T-helper 2 cell treated with Interferon-gamma antibody and Interleukin-4, amounts not matched to agents 5 μg/mL and 100 μg/mL, for 36 hours (primary cell): ENCODE data around the gene ZNRD2.

ENCODE experiments used
- DNase-seq: peaks from one replicate; pipeline ENCODE4 v3.0.0; 2021; ENCODE audit warnings: low spot score
- H3K27ac Mint-ChIP-seq: one replicate; pipeline ENCODE4 v1.8.0; 2021; ENCODE audit warnings: mild to moderate bottlenecking, mixed read lengths
- H3K27me3 Mint-ChIP-seq: one replicate; pipeline ENCODE4 v1.8.0; 2021; ENCODE audit warnings: low read depth, mixed read lengths
- H3K36me3 Mint-ChIP-seq: one replicate; pipeline ENCODE4 v1.8.0; 2021; ENCODE audit warnings: low read depth, mixed read lengths
- H3K4me1 Mint-ChIP-seq: one replicate; pipeline ENCODE4 v1.8.0; 2021; ENCODE audit warnings: low read depth, mixed read lengths
- H3K4me3 Mint-ChIP-seq: one replicate; pipeline ENCODE4 v1.8.0; 2022; ENCODE audit warnings: mild to moderate bottlenecking, moderate library complexity, mixed read lengths
- H3K9me3 Mint-ChIP-seq: one replicate; pipeline ENCODE4 v1.8.0; 2021; ENCODE audit warnings: mixed read lengths

Gene ZNRD2

DNA sequence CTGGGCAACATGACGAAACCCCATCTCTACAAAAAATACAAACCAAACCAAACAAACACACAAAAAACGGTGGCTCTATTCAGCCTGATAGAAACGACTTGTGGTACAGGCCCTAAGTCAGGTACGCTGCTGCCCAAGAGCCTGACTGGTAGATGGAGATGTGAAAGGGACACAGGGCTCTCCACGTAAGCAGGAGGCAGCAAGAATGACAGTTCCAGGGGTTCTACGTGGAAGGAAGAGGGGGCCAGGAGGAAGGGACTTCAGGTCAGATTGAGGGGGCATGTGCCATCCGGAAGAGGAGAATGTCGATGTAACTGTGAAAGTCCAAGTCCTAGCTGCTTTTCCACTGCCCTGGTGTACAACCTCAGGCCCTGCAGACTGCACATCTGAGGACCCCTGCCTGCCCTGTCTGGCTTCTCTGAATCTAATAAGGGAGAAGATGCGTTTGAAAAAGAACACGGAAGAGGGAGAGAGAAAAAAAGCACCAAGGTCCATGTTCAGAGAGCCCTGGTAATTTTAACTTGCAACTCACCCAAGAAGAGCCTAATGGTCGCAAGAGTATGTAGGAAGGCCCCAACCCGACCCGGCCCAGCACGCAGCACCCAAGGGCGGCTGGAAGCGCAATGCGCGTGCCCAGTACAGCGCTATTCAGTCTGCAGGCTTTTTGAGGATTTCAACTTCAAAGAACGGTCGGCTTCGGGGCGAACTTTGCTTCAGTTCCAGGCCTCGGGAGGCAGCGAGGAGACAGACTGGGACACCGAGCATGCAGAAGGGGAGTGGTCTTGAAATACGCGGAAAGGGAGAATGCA is 909 bp upstream of the ZNRD2 start:
- Mint-ChIP-seq H3K36me3 (peaks cover 24% of the 10 kb centered on the region), H3K9me3 (no peaks in the 10 kb centered on the region), H3K27ac (peak overlapping the region; percentile 99), H3K4me1 (peaks cover 59% of the 10 kb centered on the region), H3K27me3 (no peaks in the 10 kb centered on the region), H3K4me3 (peak overlapping the region; percentile 100)
- no peak for DNase-seq

DNA sequence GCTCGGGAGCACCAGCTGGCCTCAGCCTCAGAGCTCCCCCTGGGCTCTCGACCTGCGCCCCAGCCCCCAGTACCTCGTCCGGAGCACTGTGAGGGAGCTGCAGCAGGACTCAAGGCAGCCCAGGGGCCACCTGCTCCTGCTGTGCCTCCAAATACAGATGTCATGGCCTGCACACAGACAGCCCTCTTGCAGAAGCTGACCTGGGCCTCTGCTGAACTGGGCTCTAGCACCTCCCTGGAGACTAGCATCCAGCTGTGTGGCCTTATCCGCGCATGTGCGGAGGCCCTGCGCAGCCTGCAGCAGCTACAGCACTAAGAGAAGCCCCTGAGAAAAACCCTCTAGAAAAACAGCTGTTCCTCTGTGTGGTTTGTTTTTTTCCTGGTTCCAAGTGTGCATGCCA is 1.1 kb downstream of the ZNRD2 start:
- peaks cover 24% of the 10 kb centered on the region for H3K36me3 Mint-ChIP-seq
- DNase-seq = no peak
- no peaks in the 10 kb centered on the region for H3K27me3 Mint-ChIP-seq

GRCh38 chr11:65571940-65572339 is 1.7 kb downstream of the ZNRD2 start:
- H3K36me3 Mint-ChIP-seq = peaks cover 24% of the 10 kb centered on the region
- H3K4me3 Mint-ChIP-seq = peak overlapping the region; percentile 100
- H3K27ac Mint-ChIP-seq = peak overlapping the region; percentile 93
- no peak for DNase-seq
- H3K9me3 Mint-ChIP-seq = no peaks in the 10 kb centered on the region
- no peaks in the 10 kb centered on the region for H3K27me3 Mint-ChIP-seq
- peaks cover 47% of the 10 kb centered on the region for H3K4me1 Mint-ChIP-seq

More for the DNA sequence above, 1.1 kb downstream of the ZNRD2 start:
- H3K4me3 Mint-ChIP-seq = peak overlapping the region; percentile 100
- no peaks in the 10 kb centered on the region for H3K9me3 Mint-ChIP-seq
- H3K4me1 Mint-ChIP-seq = peaks cover 49% of the 10 kb centered on the region
- peak overlapping the region; percentile 93 for H3K27ac Mint-ChIP-seq

DNA sequence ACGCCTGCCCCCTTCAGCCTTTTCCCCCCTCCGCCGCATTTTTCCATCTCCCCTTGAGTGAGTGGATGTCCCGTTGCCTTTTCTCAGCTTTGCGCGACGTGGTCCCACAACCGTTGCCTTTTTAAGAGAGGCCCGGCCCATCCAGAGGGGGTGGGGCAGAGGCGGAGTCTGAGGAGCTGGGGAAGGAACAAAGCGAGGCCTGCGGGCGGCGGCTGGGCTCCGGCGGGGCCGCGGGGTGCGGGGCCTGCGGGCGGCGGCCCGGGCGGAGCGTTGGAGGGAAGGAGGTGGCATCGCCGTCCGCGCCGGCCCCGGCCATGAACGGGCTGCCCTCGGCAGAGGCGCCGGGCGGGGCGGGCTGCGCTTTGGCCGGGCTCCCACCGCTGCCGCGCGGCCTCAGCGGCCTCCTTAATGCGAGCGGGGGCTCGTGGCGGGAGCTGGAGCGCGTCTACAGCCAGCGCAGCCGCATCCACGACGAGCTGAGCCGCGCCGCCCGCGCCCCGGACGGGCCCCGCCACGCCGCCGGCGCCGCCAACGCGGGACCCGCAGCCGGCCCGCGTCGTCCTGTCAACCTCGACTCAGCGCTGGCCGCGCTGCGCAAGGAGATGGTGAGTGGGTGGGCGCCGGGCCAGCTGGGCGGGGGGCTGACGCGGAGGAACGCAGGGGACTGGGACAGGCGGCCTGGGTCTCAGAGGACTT is 2.2 kb downstream of the ZNRD2 start, which contains the start of gene FAM89B:
TSS of gene FAM89B (plus strand) at position 183 of the 696 bp plus-strand sequence. CDS start at position 315, 132 bp downstream.
- DNase-seq = peak; percentile 88
- peaks cover 24% of the 10 kb centered on the region for H3K36me3 Mint-ChIP-seq
- H3K9me3 Mint-ChIP-seq = no peaks in the 10 kb centered on the region
- peaks cover 47% of the 10 kb centered on the region for H3K4me1 Mint-ChIP-seq
- peak within 1 kb of the TSS; percentile 100 for H3K4me3 Mint-ChIP-seq
- peak within 1 kb of the TSS; percentile 93 for H3K27ac Mint-ChIP-seq
- H3K27me3 Mint-ChIP-seq = no peaks in the 10 kb centered on the region

GRCh38 chr11:65573391-65574079 is 3.3 kb downstream of the ZNRD2 start:
- DNase-seq = no peak
- Mint-ChIP-seq H3K27me3 (no peaks in the 10 kb centered on the region), H3K36me3 (peaks cover 24% of the 10 kb centered on the region), H3K4me3 (peak overlapping the region; percentile 86), H3K9me3 (no peaks in the 10 kb centered on the region), H3K4me1 (peaks cover 51% of the 10 kb centered on the region), H3K27ac (peak overlapping the region; percentile 90)

- peak; percentile 96 for DNase-seq
- H3K36me3 Mint-ChIP-seq = peaks cover 26% of the 10 kb centered on the region
- no peaks in the 10 kb centered on the region for H3K27me3 Mint-ChIP-seq
- peak overlapping the region; percentile 96 for H3K4me3 Mint-ChIP-seq
- H3K9me3 Mint-ChIP-seq = no peaks in the 10 kb centered on the region
- H3K27ac Mint-ChIP-seq = peak overlapping the region; percentile 96
- peaks cover 48% of the 10 kb centered on the region for H3K4me1 Mint-ChIP-seq
Observed at GRCh38 chr11:65574109-65574810, 4.0 kb downstream of the ZNRD2 start.

DNA sequence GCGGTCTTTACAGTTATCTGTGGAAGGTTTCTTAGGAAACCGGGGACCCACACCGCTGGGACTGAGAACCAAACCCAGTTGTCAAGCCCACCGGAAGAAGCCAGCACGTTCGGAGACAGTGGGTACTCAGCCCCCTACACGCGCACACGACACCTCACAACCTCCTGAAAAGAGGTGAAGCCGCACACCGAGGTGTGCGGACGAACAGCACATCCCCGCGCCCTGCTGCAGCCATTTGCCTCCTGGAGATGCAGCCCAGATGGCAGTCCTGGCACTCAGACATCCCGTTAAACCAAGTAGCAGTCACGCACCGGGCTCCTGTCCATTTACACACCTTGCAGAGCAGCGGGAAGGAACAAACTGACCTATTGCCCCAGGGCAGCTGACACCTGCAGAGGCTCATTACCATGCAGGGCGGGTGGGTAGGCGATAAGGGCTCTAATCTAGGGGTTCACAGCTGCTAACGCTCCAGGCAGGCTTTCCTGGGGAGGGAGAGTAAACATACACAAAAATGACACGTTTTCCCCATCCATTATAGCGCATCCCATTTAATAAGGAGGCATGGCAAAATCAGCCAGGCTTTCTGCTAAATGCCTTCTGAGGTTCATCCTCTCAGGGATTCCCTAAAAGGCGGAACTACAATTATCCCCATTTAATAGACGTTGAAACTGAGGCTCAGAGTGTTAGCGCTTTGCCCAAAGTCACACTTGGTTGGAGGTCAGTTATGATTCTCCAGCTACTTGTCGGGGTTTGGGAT is 4.7 kb downstream of the ZNRD2 start:
- no peaks in the 10 kb centered on the region for H3K9me3 Mint-ChIP-seq
- H3K27me3 Mint-ChIP-seq = no peaks in the 10 kb centered on the region
- H3K27ac Mint-ChIP-seq = peak overlapping the region; percentile 96
- peaks cover 29% of the 10 kb centered on the region for H3K36me3 Mint-ChIP-seq
- H3K4me1 Mint-ChIP-seq = peaks cover 45% of the 10 kb centered on the region
- DNase-seq = no peak
- H3K4me3 Mint-ChIP-seq = peak overlapping the region; percentile 96

DNA sequence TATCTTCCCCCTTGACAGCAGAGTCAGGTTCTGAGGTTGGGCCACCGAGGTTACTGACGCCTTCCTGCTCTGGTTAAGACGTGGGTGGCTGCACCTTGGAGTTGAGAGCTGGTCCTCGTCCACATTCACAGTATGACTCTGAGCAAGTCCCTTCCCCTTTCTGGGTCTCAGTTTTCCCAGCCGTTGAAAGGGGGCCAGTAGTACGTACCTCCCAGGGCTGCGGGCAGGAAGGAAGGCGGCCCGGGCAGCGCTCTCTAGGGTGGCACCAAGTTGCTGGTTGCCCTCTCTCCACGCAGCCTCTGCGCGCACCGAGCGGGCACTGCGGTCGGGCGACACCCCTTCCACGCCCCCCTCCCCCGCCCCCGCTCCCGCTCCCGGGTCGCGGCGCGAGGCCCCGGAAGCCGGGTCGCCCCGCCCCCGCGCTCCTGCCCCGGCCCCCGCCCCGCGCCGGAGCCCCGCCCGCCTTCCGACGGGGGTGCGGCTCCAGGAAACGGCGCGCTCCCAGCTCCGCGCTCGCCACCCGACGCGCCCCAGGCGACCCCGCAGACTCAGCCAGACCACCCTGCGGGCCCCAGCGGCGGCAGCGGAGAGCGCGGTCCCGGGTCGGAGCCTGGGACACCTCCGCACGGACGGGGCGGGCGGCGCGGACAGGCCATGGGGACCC is 5.4 kb downstream of the ZNRD2 start, which contains the start of gene EHBP1L1:
TSS of gene EHBP1L1 (plus strand) at position 486 of the 664 bp plus-strand sequence. CDS start 250 bp downstream, outside the sequence.
- H3K9me3 Mint-ChIP-seq = no peaks in the 10 kb centered on the region
- peaks cover 30% of the 10 kb centered on the region for H3K36me3 Mint-ChIP-seq
- peak; percentile 85 for DNase-seq

DNA sequence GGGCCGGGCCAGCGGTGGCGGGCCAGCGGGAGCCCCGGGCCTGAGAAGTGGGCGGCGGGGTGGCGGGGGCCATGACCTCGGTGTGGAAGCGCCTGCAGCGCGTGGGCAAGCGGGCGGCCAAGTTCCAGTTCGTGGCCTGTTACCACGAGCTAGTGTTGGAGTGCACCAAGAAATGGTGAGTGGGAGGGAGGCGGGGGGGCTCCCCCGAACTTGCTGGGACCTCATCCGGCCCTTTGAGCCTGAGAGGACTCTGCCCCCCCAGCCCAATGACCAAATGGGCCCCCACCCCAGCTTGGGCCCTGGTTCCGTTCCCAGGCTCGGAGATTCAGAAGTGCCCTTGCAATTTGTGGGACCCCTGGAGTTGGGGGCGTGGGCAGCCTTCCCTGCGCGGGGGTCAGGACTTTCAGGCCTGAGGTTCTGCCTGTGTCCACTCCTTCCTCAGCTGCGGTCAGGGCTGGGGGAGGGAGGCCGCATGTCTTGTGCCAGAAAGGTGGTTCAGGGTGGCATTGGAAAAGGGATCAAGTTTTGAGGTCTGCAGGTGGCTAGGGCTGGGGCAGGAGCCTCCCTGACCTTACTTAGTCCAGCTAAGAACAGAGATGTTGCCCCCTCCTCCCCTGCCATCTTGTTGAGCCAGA is 6.1 kb downstream of the ZNRD2 start:
- Mint-ChIP-seq H3K27me3 (no peaks in the 10 kb centered on the region), H3K4me1 (peaks cover 37% of the 10 kb centered on the region), H3K9me3 (no peaks in the 10 kb centered on the region), H3K27ac (peak overlapping the region; percentile 71), H3K4me3 (peak overlapping the region; percentile 85), H3K36me3 (peaks cover 32% of the 10 kb centered on the region)
- no peak for DNase-seq

More for the DNA sequence above, 5.4 kb downstream of the ZNRD2 start, which contains the start of gene EHBP1L1:
- peak within 1 kb of the TSS; percentile 96 for H3K27ac Mint-ChIP-seq
- peaks cover 43% of the 10 kb centered on the region for H3K4me1 Mint-ChIP-seq
- no peaks in the 10 kb centered on the region for H3K27me3 Mint-ChIP-seq
- peak within 1 kb of the TSS; percentile 96 for H3K4me3 Mint-ChIP-seq

DNA sequence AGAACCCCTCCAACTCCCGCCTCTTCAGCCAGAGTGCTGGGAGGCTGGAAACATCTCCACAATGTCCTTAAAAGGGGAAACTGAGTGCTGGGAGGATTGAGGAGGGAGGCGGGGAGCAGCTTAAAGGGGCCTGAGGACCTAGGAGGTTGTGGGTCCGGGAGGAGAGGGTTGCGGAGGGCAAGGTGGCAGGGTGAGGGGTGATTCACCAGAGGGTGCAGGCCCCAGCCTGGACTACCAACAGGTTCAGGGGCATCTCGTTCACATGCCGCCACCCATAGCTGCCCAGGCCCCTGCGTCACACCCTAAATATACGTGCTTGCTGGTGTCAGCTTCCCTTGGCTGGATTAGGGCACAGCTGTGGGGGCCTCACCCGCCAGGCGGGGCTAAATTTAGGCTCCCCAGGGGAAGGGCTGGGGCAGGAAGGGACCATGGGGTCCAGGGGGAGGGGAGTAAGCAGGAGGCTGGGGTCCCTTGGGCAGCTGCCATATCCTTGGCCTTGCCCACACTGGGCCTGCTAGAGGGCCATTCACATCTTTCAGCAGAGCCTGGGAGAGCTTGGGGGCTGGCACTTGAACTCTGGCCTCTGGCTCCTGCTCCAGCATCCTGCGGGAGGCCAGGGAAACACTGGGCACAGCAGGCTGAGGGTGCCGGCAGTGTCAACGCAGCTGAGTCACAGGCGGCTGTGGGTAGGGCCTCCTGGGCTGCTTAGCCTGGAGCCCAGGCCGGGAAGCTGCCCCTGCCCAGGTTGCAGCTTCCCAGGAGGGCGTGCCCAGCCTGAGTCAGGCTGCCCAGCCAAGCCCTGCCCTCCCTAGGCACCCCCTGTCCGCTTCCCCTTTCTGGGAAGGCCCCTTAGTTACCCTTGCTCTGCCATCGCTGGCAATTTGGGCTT is 6.8 kb downstream of the ZNRD2 start:
- peaks cover 30% of the 10 kb centered on the region for H3K4me1 Mint-ChIP-seq
- peak overlapping the region; percentile 85 for H3K4me3 Mint-ChIP-seq
- H3K36me3 Mint-ChIP-seq = peaks cover 33% of the 10 kb centered on the region
- no peaks in the 10 kb centered on the region for H3K27me3 Mint-ChIP-seq
- no peaks in the 10 kb centered on the region for H3K9me3 Mint-ChIP-seq
- peak overlapping the region; percentile 71 for H3K27ac Mint-ChIP-seq
- DNase-seq = no peak

DNA sequence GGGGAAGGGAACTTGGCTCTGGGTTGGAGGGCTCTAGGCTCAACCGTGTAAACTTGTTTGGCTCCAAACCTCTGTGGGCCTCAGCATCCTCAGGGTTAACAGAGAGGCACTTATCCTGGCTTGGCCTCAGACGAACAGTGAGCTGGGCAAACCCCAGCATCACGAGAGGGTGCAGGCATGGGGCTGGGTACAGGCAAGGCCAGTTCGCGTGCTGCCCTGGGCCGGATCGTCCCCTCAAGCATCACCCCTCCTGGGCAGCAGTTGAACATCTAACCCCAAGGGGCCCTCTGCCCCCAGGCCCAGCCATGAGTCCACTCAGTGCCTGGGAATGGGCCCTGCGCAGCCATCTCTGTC is 7.5 kb downstream of the ZNRD2 start:
- Mint-ChIP-seq H3K4me3 (peak overlapping the region; percentile 85), H3K27me3 (no peaks in the 10 kb centered on the region), H3K4me1 (peaks cover 28% of the 10 kb centered on the region), H3K9me3 (no peaks in the 10 kb centered on the region), H3K36me3 (peaks cover 35% of the 10 kb centered on the region), H3K27ac (peak overlapping the region; percentile 63)
- DNase-seq = no peak
